Loucy (cell line): ENCODE measurements around the gene CSTPP1.

Experiments used
- H2AFZ ChIP-seq: fragments of 200-600 bp; sonication (generic); 2 replicates; pipeline ENCODE4 v1.6.0; 2016; ENCODE audit warnings: antibody characterized with exemption, mild to moderate bottlenecking, low read length, moderate library complexity
- H3F3A ChIP-seq: fragments of 200-600 bp; 2 replicates; pipeline ENCODE4 v1.6.0; 2016; ENCODE audit warnings: antibody characterized with exemption, low read depth, mild to moderate bottlenecking
- H3K27me3 ChIP-seq: fragments of 200-600 bp; sonication (generic); 2 replicates; pipeline ENCODE4 v1.6.1; 2014; ENCODE audit warnings: low read length, mild to moderate bottlenecking; ENCODE audit not compliant: insufficient read depth, poor library complexity, severe bottlenecking
- H3K36me3 ChIP-seq: fragments of 200-600 bp; sonication (generic); 2 replicates; pipeline ENCODE4 v1.6.1; 2016; ENCODE audit warnings: low read length; ENCODE audit not compliant: insufficient read depth
- H3K4me1 ChIP-seq: fragments of 200-600 bp; sonication (generic); 2 replicates; pipeline ENCODE4 v1.5.1; 2014; ENCODE audit warnings: low read length, mild to moderate bottlenecking; ENCODE audit not compliant: insufficient read depth, poor library complexity, severe bottlenecking
- H3K4me2 ChIP-seq: fragments of 200-600 bp; sonication (generic); 2 replicates; pipeline ENCODE4 v1.6.0; 2014; ENCODE audit warnings: antibody characterized with exemption, low read length, low read depth, mild to moderate bottlenecking; ENCODE audit not compliant: poor library complexity, severe bottlenecking
- H3K4me3 ChIP-seq: fragments of 200-600 bp; sonication (generic); 2 replicates; pipeline ENCODE4 v1.5.1; 2014; ENCODE audit warnings: low read length, mild to moderate bottlenecking, mixed read lengths; ENCODE audit not compliant: poor library complexity, severe bottlenecking
- H3K79me2 ChIP-seq: fragments of 200-600 bp; sonication (generic); 2 replicates; pipeline ENCODE4 v1.6.1; 2014; ENCODE audit warnings: low read length; ENCODE audit not compliant: insufficient read depth
- H3K9ac ChIP-seq: fragments of 200-600 bp; sonication (generic); 2 replicates; pipeline ENCODE4 v1.6.0; 2014; ENCODE audit warnings: mild to moderate bottlenecking, low read depth, low read length, moderate library complexity; ENCODE audit not compliant: poor library complexity, severe bottlenecking
- H3K9me2 ChIP-seq: fragments of 200-600 bp; sonication (generic); replicated peaks from 2 replicates; pipeline ENCODE4 v1.6.1; 2016; ENCODE audit warnings: low read depth, low read length, mixed read lengths
- H3K9me3 ChIP-seq: fragments of 200-600 bp; sonication (generic); 2 replicates; pipeline ENCODE4 v1.6.1; 2014; ENCODE audit warnings: mild to moderate bottlenecking, antibody characterized with exemption, low read length, low read depth; ENCODE audit not compliant: insufficient read depth
- H4K20me1 ChIP-seq: fragments of 200-600 bp; sonication (generic); 2 replicates; pipeline ENCODE4 v1.6.0; 2014; ENCODE audit warnings: antibody characterized with exemption, low read length, mild to moderate bottlenecking; ENCODE audit not compliant: insufficient read depth, poor library complexity, severe bottlenecking
- CTCF ChIP-seq: fragments of 200-600 bp; sonication (generic); conservative IDR thresholded peaks from 2 replicates; pipeline ENCODE4 v1.5.1; 2014; ENCODE audit warnings: mild to moderate bottlenecking, antibody characterized with exemption, low read length
- EZH2phosphoT487 ChIP-seq: fragments of 200-600 bp; IDR thresholded peaks from 2 replicates; pipeline ENCODE4 v1.6.1; 2018; ENCODE audit warnings: antibody characterized with exemption, mild to moderate bottlenecking, moderate library complexity, borderline replicate concordance

Gene CSTPP1

GRCh38 chr11:47067401-47067800, 130.8 kb downstream of the CSTPP1 start:
- no peak overlapping the region for H3K4me2 ChIP-seq
- H3K4me3 ChIP-seq, result no peak overlapping the region
- no peaks in the 10 kb centered on the region for H3K79me2 ChIP-seq
- H3K9me2 ChIP-seq, result no peaks in the 10 kb centered on the region
- H3K4me1 ChIP-seq, result peaks cover 5% of the 10 kb centered on the region
- H3K9ac ChIP-seq, result no peak overlapping the region
- H2AFZ ChIP-seq, result no peak overlapping the region
- no peaks in the 10 kb centered on the region for H3K9me3 ChIP-seq
- no peak for TF ChIP-seq CTCF
- TF ChIP-seq EZH2phosphoT487, result no peak
- H3F3A ChIP-seq, result no peaks in the 10 kb centered on the region
- H3K36me3 ChIP-seq, result no peaks in the 10 kb centered on the region
- H4K20me1 ChIP-seq, result no peaks in the 10 kb centered on the region
- no peaks in the 10 kb centered on the region for H3K27me3 ChIP-seq

- H3K4me2 ChIP-seq, result no peak overlapping the region
- no peaks in the 10 kb centered on the region for H3K9me2 ChIP-seq
- no peaks in the 10 kb centered on the region for H3K79me2 ChIP-seq
- H3K27me3 ChIP-seq, result no peaks in the 10 kb centered on the region
- H3K36me3 ChIP-seq, result no peaks in the 10 kb centered on the region
- no peaks in the 10 kb centered on the region for H3K9me3 ChIP-seq
- no peak overlapping the region for H3K4me3 ChIP-seq
- H4K20me1 ChIP-seq, result no peaks in the 10 kb centered on the region
- no peak overlapping the region for H3K9ac ChIP-seq
- no peak overlapping the region for H2AFZ ChIP-seq
- TF ChIP-seq EZH2phosphoT487, result no peak
- no peak for TF ChIP-seq CTCF
- no peaks in the 10 kb centered on the region for H3F3A ChIP-seq
- peaks cover 5% of the 10 kb centered on the region for H3K4me1 ChIP-seq
Measured at GRCh38 chr11:47070769-47071168, 134.2 kb downstream of the CSTPP1 start.

GRCh38 chr11:47071341-47071740, 134.8 kb downstream of the CSTPP1 start:
- Histone ChIP-seq H4K20me1 (no peaks in the 10 kb centered on the region), H3K4me1 (peaks cover 5% of the 10 kb centered on the region), H3K4me3 (no peak overlapping the region), H3K9me2 (no peaks in the 10 kb centered on the region), H3K36me3 (no peaks in the 10 kb centered on the region), H3F3A (no peaks in the 10 kb centered on the region), H3K9me3 (no peaks in the 10 kb centered on the region), H3K9ac (no peak overlapping the region), H2AFZ (no peak overlapping the region), H3K27me3 (no peaks in the 10 kb centered on the region), H3K79me2 (no peaks in the 10 kb centered on the region), H3K4me2 (no peak overlapping the region)
- TF ChIP-seq EZH2phosphoT487 (no peak), CTCF (no peak)
